Stimulated activated naive B cell treated with anti-CD40 and anti-IgM and Interleukin-4, amounts not matched to agents 10 μg/mL and 1 μg/mL and 100 μg/mL, for 72 hours (primary cell): ENCODE results near the gene NLRP10.

Source experiments
- ATAC-seq, 2 donors: fragments of 150-1000 bp; cut with Tn5 transposase; replicated peaks; 2 replicates each; pipeline ENCODE4 v1.10.0; 2021; ENCODE audit warnings: moderate library complexity in 1 of 2
- DNase-seq: peaks from one replicate; pipeline ENCODE4 v3.0.0; 2021
- H3K27ac Mint-ChIP-seq: one replicate; pipeline ENCODE4 v1.8.0; 2022; ENCODE audit warnings: mild to moderate bottlenecking, mixed read lengths
- H3K27me3 Mint-ChIP-seq, 2 donors: one replicate each; pipeline ENCODE4 v1.8.0; 2022; ENCODE audit warnings: mixed read lengths in 2 of 2
- H3K36me3 Mint-ChIP-seq, 2 donors: one replicate each; pipeline ENCODE4 v1.8.0; 2022; ENCODE audit warnings: mixed read lengths in 2 of 2, mild to moderate bottlenecking in 1 of 2
- H3K4me1 Mint-ChIP-seq, 2 donors: one replicate each; pipeline ENCODE4 v1.8.0; 2022; ENCODE audit warnings: mixed read lengths in 2 of 2, mild to moderate bottlenecking in 1 of 2
- H3K4me3 Mint-ChIP-seq, 2 donors: one replicate each; pipeline ENCODE4 v1.8.0; 2022; ENCODE audit warnings: mild to moderate bottlenecking in 2 of 2, mixed read lengths in 2 of 2, moderate library complexity in 1 of 2
- H3K9me3 Mint-ChIP-seq, 2 donors: one replicate each; pipeline ENCODE4 v1.8.0; 2022; ENCODE audit warnings: mixed read lengths in 2 of 2, mild to moderate bottlenecking in 1 of 2

NLRP10 gene

GRCh38 chr11:7964873-7965272, 374 bp downstream of the NLRP10 start:
- Mint-ChIP-seq H3K27ac (no peak overlapping the region), H3K9me3 (no peaks in the 10 kb centered on the region), H3K4me1 (no peaks in the 10 kb centered on the region), H3K27me3 (peaks cover 29 to 49% of the 10 kb centered on the region in 2 donors), H3K36me3 (no peaks in the 10 kb centered on the region), H3K4me3 (no peak overlapping the region)
- ATAC-seq (no peak), DNase-seq (no peak)

GRCh38 chr11:7964261-7964660, 986 bp downstream of the NLRP10 start:
- no peaks in the 10 kb centered on the region for H3K36me3 Mint-ChIP-seq
- no peaks in the 10 kb centered on the region for H3K9me3 Mint-ChIP-seq
- H3K4me3 Mint-ChIP-seq = no peak overlapping the region
- no peak for ATAC-seq
- no peak for DNase-seq
- H3K27ac Mint-ChIP-seq = no peak overlapping the region
- H3K4me1 Mint-ChIP-seq = no peaks in the 10 kb centered on the region
- peaks cover 34 to 53% of the 10 kb centered on the region in 2 donors for H3K27me3 Mint-ChIP-seq

- ATAC-seq (no peak), DNase-seq (no peak)
- Mint-ChIP-seq H3K27ac (no peak overlapping the region), H3K36me3 (no peaks in the 10 kb centered on the region), H3K9me3 (no peaks in the 10 kb centered on the region), H3K27me3 (peaks cover 11 to 26% of the 10 kb centered on the region in 2 donors), H3K4me1 (no peaks in the 10 kb centered on the region), H3K4me3 (no peak overlapping the region)
Measured at GRCh38 chr11:7955191-7955590, 10.1 kb downstream of the NLRP10 start.

GRCh38 chr11:7949934-7950333, 15.3 kb downstream of the NLRP10 start:
- ATAC-seq = no peak
- H3K9me3 Mint-ChIP-seq = peaks cover 0 to 3% of the 10 kb centered on the region in 2 donors
- no peak for DNase-seq
- H3K27me3 Mint-ChIP-seq = peaks cover 25 to 32% of the 10 kb centered on the region in 2 donors
- no peak overlapping the region for H3K4me3 Mint-ChIP-seq
- no peaks in the 10 kb centered on the region for H3K4me1 Mint-ChIP-seq
- no peaks in the 10 kb centered on the region for H3K36me3 Mint-ChIP-seq
- no peak overlapping the region for H3K27ac Mint-ChIP-seq

DNA sequence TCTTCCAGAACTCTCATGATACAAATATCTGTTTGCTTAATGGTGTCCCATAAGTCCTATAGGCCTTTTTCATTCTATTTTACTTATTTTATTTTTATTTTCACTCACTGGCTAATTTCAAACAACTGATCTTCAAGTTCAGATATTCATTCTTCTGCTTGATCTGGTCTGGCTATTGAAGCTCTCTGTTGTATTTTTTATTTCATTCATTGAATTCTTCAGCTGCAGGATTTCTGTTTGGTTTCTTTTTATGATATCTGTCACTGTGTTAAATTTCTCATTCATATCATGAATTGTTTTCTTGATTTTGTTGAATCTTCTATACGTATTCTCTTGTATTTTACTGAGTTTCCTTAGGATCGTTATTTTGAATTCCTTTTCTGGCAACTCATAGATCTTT, 21.1 kb downstream of the NLRP10 start:
- DNase-seq (no peak), ATAC-seq (no peak)
- H3K4me1 Mint-ChIP-seq = no peaks in the 10 kb centered on the region
- H3K4me3 Mint-ChIP-seq = no peak overlapping the region
- H3K27ac Mint-ChIP-seq = no peak overlapping the region
- H3K27me3 Mint-ChIP-seq = peaks cover 22 to 24% of the 10 kb centered on the region in 2 donors
- peaks cover 12 to 21% of the 10 kb centered on the region in 2 donors for H3K9me3 Mint-ChIP-seq
- H3K36me3 Mint-ChIP-seq = peaks cover 0 to 3% of the 10 kb centered on the region in 2 donors

- DNase-seq (no peak), ATAC-seq (no peak)
- no peak within 1 kb of the TSS for H3K27ac Mint-ChIP-seq
- no peaks in the 10 kb centered on the region for H3K4me1 Mint-ChIP-seq
- peaks cover 17 to 20% of the 10 kb centered on the region in 2 donors for H3K27me3 Mint-ChIP-seq
- H3K9me3 Mint-ChIP-seq = peaks cover 14 to 21% of the 10 kb centered on the region in 2 donors
- peaks cover 0 to 3% of the 10 kb centered on the region in 2 donors for H3K36me3 Mint-ChIP-seq
- H3K4me3 Mint-ChIP-seq = no peak within 1 kb of the TSS
Measured at GRCh38 chr11:7941608-7942007, 23.6 kb downstream of the NLRP10 start, which contains the start of gene OR10A3. OR10A3 (minus strand) TSS chr11:7941708; CDS start chr11:7939520, 2,188 bp downstream.

- peaks cover 14 to 21% of the 10 kb centered on the region in 2 donors for H3K9me3 Mint-ChIP-seq
- no peak overlapping the region for H3K4me3 Mint-ChIP-seq
- DNase-seq (no peak), ATAC-seq (no peak)
- H3K27ac Mint-ChIP-seq = no peak overlapping the region
- peaks cover 17 to 20% of the 10 kb centered on the region in 2 donors for H3K27me3 Mint-ChIP-seq
- H3K36me3 Mint-ChIP-seq = peaks cover 0 to 3% of the 10 kb centered on the region in 2 donors
- H3K4me1 Mint-ChIP-seq = no peaks in the 10 kb centered on the region
Measured at GRCh38 chr11:7941146-7941545, 24.1 kb downstream of the NLRP10 start.

- H3K9me3 Mint-ChIP-seq = peaks cover 5 to 11% of the 10 kb centered on the region in 2 donors
- ATAC-seq = no peak
- H3K4me3 Mint-ChIP-seq = no peak overlapping the region
- peaks cover 0 to 2% of the 10 kb centered on the region in 2 donors for H3K4me1 Mint-ChIP-seq
- H3K27me3 Mint-ChIP-seq = peaks cover 20 to 43% of the 10 kb centered on the region in 2 donors
- H3K36me3 Mint-ChIP-seq = no peaks in the 10 kb centered on the region
- no peak for DNase-seq
- H3K27ac Mint-ChIP-seq = no peak overlapping the region
Measured at GRCh38 chr11:7936615-7937014, 28.6 kb downstream of the NLRP10 start.

DNA sequence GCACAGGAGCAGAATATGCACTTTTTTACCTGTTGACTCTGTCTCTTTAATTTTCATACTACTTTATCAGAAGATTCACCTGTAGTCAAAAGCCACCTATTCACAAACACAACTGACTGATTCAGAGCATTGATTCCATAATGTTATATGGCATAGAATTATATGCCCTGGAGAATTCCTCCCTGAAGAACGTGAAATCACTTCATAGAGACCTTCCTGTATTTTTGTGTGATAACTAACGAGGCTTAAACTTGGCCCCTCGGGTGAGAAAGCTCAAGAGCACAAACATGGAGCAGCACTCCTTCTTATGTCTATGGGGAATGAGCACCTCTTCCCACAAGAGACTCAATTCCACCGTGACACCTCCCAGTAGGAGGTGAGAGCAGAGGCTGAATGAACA, 34.1 kb downstream of the NLRP10 start, which contains the start of gene OR10A6:
Gene OR10A6, minus strand, starts transcription at position 101 of the 400 bp plus-strand sequence. CDS start 2,606 bp downstream, outside the sequence.
- Mint-ChIP-seq H3K27ac (no peak within 1 kb of the TSS), H3K4me3 (no peak within 1 kb of the TSS), H3K9me3 (peaks cover 0 to 9% of the 10 kb centered on the region in 2 donors), H3K4me1 (peaks cover 0 to 2% of the 10 kb centered on the region in 2 donors), H3K36me3 (no peaks in the 10 kb centered on the region), H3K27me3 (peaks cover 32 to 42% of the 10 kb centered on the region in 2 donors)
- ATAC-seq (no peak), DNase-seq (no peak)

DNA sequence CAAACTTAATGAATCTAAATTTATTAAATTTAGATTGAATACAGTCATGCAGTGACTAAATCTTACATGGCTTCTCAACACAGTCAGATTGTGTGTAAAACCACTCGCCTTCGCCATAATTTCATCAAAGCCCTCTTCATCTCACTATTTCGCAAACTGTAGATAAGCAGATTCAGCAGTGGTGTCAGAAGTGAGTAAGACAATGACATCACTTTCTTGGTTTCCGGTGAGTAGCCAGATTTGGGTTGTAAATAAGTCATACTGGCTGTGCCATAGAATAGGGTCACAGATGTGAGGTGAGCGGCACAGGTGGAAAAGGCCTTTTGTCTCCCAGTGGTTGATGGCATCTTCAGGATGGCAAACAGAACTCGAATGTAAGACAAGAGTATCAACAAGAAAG, 37.6 kb downstream of the NLRP10 start:
- H3K4me1 Mint-ChIP-seq = no peaks in the 10 kb centered on the region
- H3K27me3 Mint-ChIP-seq = peaks cover 28 to 44% of the 10 kb centered on the region in 2 donors
- ATAC-seq (no peak), DNase-seq (no peak)
- no peak overlapping the region for H3K4me3 Mint-ChIP-seq
- no peaks in the 10 kb centered on the region for H3K36me3 Mint-ChIP-seq
- H3K27ac Mint-ChIP-seq = no peak overlapping the region
- peaks cover 0 to 6% of the 10 kb centered on the region in 2 donors for H3K9me3 Mint-ChIP-seq

- ATAC-seq = no peak
- H3K27me3 Mint-ChIP-seq = peaks cover 10 to 25% of the 10 kb centered on the region in 2 donors
- no peak for DNase-seq
- no peaks in the 10 kb centered on the region for H3K36me3 Mint-ChIP-seq
- H3K4me1 Mint-ChIP-seq = no peaks in the 10 kb centered on the region
- H3K4me3 Mint-ChIP-seq = no peak overlapping the region
- peaks cover 0 to 4% of the 10 kb centered on the region in 2 donors for H3K9me3 Mint-ChIP-seq
- H3K27ac Mint-ChIP-seq = no peak overlapping the region
Measured at GRCh38 chr11:7924536-7924935, 40.7 kb downstream of the NLRP10 start.

GRCh38 chr11:7918141-7918540, 47.1 kb downstream of the NLRP10 start:
- H3K27me3 Mint-ChIP-seq = peaks cover 0 to 14% of the 10 kb centered on the region in 2 donors
- DNase-seq (no peak), ATAC-seq (no peak)
- H3K4me3 Mint-ChIP-seq = no peak overlapping the region
- H3K27ac Mint-ChIP-seq = no peak overlapping the region
- no peaks in the 10 kb centered on the region for H3K36me3 Mint-ChIP-seq
- no peaks in the 10 kb centered on the region for H3K4me1 Mint-ChIP-seq
- peaks cover 3% of the 10 kb centered on the region in 2 donors for H3K9me3 Mint-ChIP-seq
